Panc1 (cell line): ENCODE data around the gene CCL13. TPM values are rescaled to one million over a fixed set of nuclear protein-coding genes. Genes with fewer than 3 reads are reported as not detected.

Experiments
- ATAC-seq: fragments of 200-7000 bp; cut with Tn5 transposase; 2 replicates; pipeline ENCODE4 v1.9.1; 2020; ENCODE audit warnings: mild to moderate bottlenecking, moderate library complexity
- BruUV-seq: library from RNA; stranded (reverse); fragments of 400-500 nt; replicated peaks from 2 replicates; lab custom pipeline; 2021; lab: Mats Ljungman, UMichigan
- CTCF ChIA-PET: fragments of 300-600 bp; sonication (Branson Sonifier 250); formaldehyde crosslinking; loops from one replicate; lab custom pipeline; 2022; ENCODE audit warnings: antibody characterized with exemption; lab: Charles Lee
- POLR2A ChIA-PET: fragments of 300-600 bp; sonication (Branson Sonifier 250); formaldehyde crosslinking; loops from one replicate; lab custom pipeline; 2022; ENCODE audit warnings: antibody characterized with exemption; lab: Charles Lee
- DNase-seq: peaks from one replicate; pipeline ENCODE4 v3.0.0-alpha.2; 2010; ENCODE audit warnings: low read depth, low spot score
- H3K27ac ChIP-seq: 2 replicates; pipeline ENCODE4 v1.5.1; 2011; ENCODE audit warnings: mild to moderate bottlenecking, low read length, inconsistent platforms
- H3K27me3 ChIP-seq: fragments of 200-500 bp; sonication (Bioruptor generic); 2 replicates; pipeline ENCODE4 v1.6.0; 2014; ENCODE audit warnings: low read length, inconsistent platforms; ENCODE audit not compliant: control insufficient read depth, insufficient read depth
- H3K36me3 ChIP-seq: fragments of 200-500 bp; sonication (Bioruptor generic); 2 replicates; pipeline ENCODE4 v1.5.1; 2014; ENCODE audit warnings: inconsistent platforms, mild to moderate bottlenecking, low read length, moderate library complexity; ENCODE audit not compliant: control insufficient read depth, insufficient read depth
- H3K4me1 ChIP-seq: 2 replicates; pipeline ENCODE4 v1.5.1; 2011; ENCODE audit warnings: inconsistent platforms, mild to moderate bottlenecking, low read length, moderate library complexity; ENCODE audit not compliant: control insufficient read depth, insufficient read depth
- H3K4me3 ChIP-seq, 2 experiments: 2 replicates each; pipeline ENCODE4 v1.5.1; 2011 to 2012; ENCODE audit warnings: low read depth in 2 of 2, low read length in 2 of 2, mild to moderate bottlenecking in 2 of 2, inconsistent platforms in 1 of 2, moderate library complexity in 1 of 2
- H3K9me3 ChIP-seq: fragments of 200-500 bp; sonication (Bioruptor generic); 2 replicates; pipeline ENCODE4 v1.5.1; 2014; ENCODE audit warnings: low read depth, mild to moderate bottlenecking, inconsistent platforms, low read length, moderate library complexity; ENCODE audit not compliant: control insufficient read depth, insufficient read depth
- CTCF ChIP-seq: fragments of 450-650 bp; IDR thresholded peaks from 2 replicates; pipeline ENCODE4 v1.5.1; 2017; ENCODE audit warnings: mild to moderate bottlenecking
- POLR2AphosphoS5 ChIP-seq: IDR thresholded peaks from 2 replicates; pipeline ENCODE4 v1.6.1; 2012; ENCODE audit warnings: mild to moderate bottlenecking, low read depth, low read length, moderate library complexity
- REST ChIP-seq, 2 experiments: IDR thresholded peaks; 2 replicates each; pipeline ENCODE4 v1.6.1; 2011 to 2012; ENCODE audit warnings: low read depth in 2 of 2, control low read depth in 1 of 2, low read length in 1 of 2, mild to moderate bottlenecking in 1 of 2, moderate library complexity in 1 of 2; ENCODE audit not compliant: insufficient read depth in 1 of 2
- SIN3A ChIP-seq: IDR thresholded peaks from 2 replicates; pipeline ENCODE4 v1.6.1; 2012; ENCODE audit warnings: low read depth, mild to moderate bottlenecking, low read length, moderate library complexity, borderline replicate concordance; ENCODE audit not compliant: insufficient read depth
- TCF7L2 ChIP-seq: IDR thresholded peaks from 2 replicates; pipeline ENCODE4 v1.6.1; 2011; ENCODE audit warnings: mild to moderate bottlenecking, low read depth, low read length, inconsistent platforms
- in situ Hi-C: cut with HindIII; loops from 2 replicates; pipeline ENCODE4 v1.10.0; 2016; ENCODE audit warnings: low sequenced_read_pairs, low pct_unique_long_range_greater_than_20kb
- intact Hi-C: fragments of 100-400 bp; cut with micrococcal nuclease; formaldehyde crosslinking; loops from one replicate; pipeline ENCODE4 v1.10.0; 2022; ENCODE audit not compliant: unreplicated experiment
- total RNA-seq: library from RNA; stranded (reverse); gene quantifications from one replicate; pipeline ENCODE4 v1.2.1, GENCODE V29; 2021; ENCODE audit not compliant: unreplicated experiment

CCL13 gene
- total RNA-seq, 1 experiment from 2014 or later, result not detected

- H3K27ac ChIP-seq, result no peak overlapping the region
- no peak for ATAC-seq
- H3K4me3 ChIP-seq, result no peak overlapping the region
- ChIA-PET POLR2A (no interaction called here), CTCF (no interaction called here)
- no peaks in the 10 kb centered on the region for H3K27me3 ChIP-seq
- in situ Hi-C loops (no loop called here), intact Hi-C loops (no loop called here)
- H3K9me3 ChIP-seq, result no peaks in the 10 kb centered on the region
- no peak for DNase-seq
- H3K4me1 ChIP-seq, result no peaks in the 10 kb centered on the region
- TF ChIP-seq REST (IDR thresholded peaks at IDR 0.05; ENCODE audit: insufficient read depth in 1 of 2, low read depth in 2 of 2, low read length in 1 of 2) (no peak), POLR2AphosphoS5 (no peak), CTCF (no peak), TCF7L2 (no peak), SIN3A (no peak)
- H3K36me3 ChIP-seq, result no peaks in the 10 kb centered on the region
- no TSS peak for BruUV-seq
These were observed 17.0 kb upstream of the CCL13 start for GRCh38 chr17:34339138-34339770.

- Histone ChIP-seq H3K27ac (no peak overlapping the region), H3K4me1 (no peaks in the 10 kb centered on the region), H3K27me3 (no peaks in the 10 kb centered on the region), H3K36me3 (no peaks in the 10 kb centered on the region), H3K9me3 (no peaks in the 10 kb centered on the region), H3K4me3 (no peak overlapping the region)
- in situ Hi-C loops, result no loop called here
- TF ChIP-seq POLR2AphosphoS5 (no peak), TCF7L2 (no peak), REST (IDR thresholded peaks at IDR 0.05; ENCODE audit: insufficient read depth in 1 of 2, low read depth in 2 of 2, low read length in 1 of 2) (no peak), CTCF (no peak), SIN3A (no peak)
- CTCF ChIA-PET, result no interaction called here
- no TSS peak for BruUV-seq
- no peak for DNase-seq
- no peak for ATAC-seq
- POLR2A ChIA-PET, result no interaction called here
- intact Hi-C loops, result no loop called here
These were observed 14.4 kb upstream of the CCL13 start for GRCh38 chr17:34341916-34342315.
